ENCODE data around the gene MTG2. TPM values are rescaled to one million over a fixed set of nuclear protein-coding genes. Genes with fewer than 3 reads are reported as not detected.

The MTG2 gene
- total RNA-seq, 2 donors from 2014 or later = 28.0 to 41.8 TPM

DNA sequence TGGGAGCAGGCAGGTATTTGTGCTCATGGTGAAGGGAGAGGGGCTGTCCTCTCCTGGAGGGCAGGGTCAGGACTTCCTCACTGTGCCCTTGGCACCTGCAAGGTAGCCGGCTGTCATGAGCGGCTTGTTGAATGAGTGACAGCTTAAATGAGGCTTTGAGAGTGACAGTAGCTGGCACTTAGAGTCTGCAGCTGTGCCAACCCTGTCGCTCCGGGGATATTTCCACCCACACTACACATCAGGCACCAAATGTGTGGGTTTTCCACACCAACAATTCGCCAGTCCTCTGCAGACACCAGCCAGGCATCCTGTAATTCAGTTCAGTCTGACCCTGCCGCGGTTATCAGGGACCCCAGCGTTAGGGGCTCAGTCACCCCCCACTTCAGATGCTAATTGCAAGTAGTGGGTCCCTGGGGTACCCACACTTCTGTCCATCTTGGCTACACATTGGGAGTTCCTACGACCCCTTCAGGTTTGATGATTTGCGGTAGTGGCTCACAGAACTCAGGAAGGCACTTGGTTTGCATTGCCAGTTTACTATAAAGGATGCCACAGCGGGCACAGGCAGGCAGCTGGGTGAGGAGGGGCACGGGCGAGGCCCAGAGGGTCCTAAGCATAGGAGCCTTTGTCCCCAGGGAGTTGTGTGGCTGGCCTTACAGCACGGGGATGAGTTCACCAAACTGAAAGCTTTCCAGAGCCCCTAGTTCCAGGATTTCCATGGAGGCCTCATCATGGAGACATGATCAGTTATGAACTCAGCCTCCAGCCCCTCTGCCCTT lies 9.1 kb downstream of the MTG2 start:
- Histone ChIP-seq H3K36me3 (peaks cover 10% of the 10 kb centered on the region), H3K4me3 (no peak overlapping the region), H3K27ac (no peak overlapping the region), H3K27me3 (replicated peaks; ENCODE audit: insufficient read depth) (no peaks in the 10 kb centered on the region), H3K4me1 (ENCODE audit: control insufficient read depth in 1 of 2, low read depth in 2 of 2) (peaks cover 0 to 4% of the 10 kb centered on the region in 2 donors), H3K9me3 (no peaks in the 10 kb centered on the region)
- ATAC-seq (ENCODE audit: insufficient number of reproducible peaks, low FRiP score, low read depth) = no peak
- TF ChIP-seq, protein P1, sequence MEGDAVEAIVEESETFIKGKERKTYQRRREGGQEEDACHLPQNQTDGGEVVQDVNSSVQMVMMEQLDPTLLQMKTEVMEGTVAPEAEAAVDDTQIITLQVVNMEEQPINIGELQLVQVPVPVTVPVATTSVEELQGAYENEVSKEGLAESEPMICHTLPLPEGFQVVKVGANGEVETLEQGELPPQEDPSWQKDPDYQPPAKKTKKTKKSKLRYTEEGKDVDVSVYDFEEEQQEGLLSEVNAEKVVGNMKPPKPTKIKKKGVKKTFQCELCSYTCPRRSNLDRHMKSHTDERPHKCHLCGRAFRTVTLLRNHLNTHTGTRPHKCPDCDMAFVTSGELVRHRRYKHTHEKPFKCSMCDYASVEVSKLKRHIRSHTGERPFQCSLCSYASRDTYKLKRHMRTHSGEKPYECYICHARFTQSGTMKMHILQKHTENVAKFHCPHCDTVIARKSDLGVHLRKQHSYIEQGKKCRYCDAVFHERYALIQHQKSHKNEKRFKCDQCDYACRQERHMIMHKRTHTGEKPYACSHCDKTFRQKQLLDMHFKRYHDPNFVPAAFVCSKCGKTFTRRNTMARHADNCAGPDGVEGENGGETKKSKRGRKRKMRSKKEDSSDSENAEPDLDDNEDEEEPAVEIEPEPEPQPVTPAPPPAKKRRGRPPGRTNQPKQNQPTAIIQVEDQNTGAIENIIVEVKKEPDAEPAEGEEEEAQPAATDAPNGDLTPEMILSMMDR (IDR thresholded peaks at IDR 0.05) = no peak
- DNase-seq (ENCODE audit: low spot score) = no peak

DNA sequence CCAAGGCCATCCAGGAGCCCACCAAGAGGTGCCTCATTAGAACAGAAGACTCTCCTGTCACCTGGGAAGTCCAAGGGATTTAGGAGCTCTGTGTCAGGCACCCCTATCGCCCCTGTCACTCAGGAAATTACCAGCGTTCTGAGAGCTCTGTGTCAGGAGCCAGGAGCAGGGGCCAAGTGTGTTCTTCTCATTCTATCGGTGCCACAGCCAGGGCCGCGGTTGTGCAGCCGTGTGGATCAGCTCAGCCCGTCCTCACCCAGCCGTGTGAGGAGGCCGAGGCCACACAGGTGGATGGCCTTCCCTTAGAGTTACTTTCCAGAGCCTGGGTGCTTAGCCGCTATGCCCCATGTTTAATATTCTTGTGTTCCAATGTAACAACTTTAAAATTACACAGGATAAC lies 9.8 kb downstream of the MTG2 start:
- H3K4me1 ChIP-seq (ENCODE audit: control insufficient read depth in 1 of 2, low read depth in 2 of 2) = no peaks in the 10 kb centered on the region
- TF ChIP-seq, protein P1 (IDR thresholded peaks at IDR 0.05) = no peak
- no peak for DNase-seq (ENCODE audit: low spot score)
- H3K9me3 ChIP-seq = no peaks in the 10 kb centered on the region
- H3K27me3 ChIP-seq (replicated peaks; ENCODE audit: insufficient read depth) = no peaks in the 10 kb centered on the region
- peaks cover 11% of the 10 kb centered on the region for H3K36me3 ChIP-seq
- H3K27ac ChIP-seq = no peak overlapping the region
- no peak for ATAC-seq (ENCODE audit: insufficient number of reproducible peaks, low FRiP score, low read depth)
- no peak overlapping the region for H3K4me3 ChIP-seq

DNA sequence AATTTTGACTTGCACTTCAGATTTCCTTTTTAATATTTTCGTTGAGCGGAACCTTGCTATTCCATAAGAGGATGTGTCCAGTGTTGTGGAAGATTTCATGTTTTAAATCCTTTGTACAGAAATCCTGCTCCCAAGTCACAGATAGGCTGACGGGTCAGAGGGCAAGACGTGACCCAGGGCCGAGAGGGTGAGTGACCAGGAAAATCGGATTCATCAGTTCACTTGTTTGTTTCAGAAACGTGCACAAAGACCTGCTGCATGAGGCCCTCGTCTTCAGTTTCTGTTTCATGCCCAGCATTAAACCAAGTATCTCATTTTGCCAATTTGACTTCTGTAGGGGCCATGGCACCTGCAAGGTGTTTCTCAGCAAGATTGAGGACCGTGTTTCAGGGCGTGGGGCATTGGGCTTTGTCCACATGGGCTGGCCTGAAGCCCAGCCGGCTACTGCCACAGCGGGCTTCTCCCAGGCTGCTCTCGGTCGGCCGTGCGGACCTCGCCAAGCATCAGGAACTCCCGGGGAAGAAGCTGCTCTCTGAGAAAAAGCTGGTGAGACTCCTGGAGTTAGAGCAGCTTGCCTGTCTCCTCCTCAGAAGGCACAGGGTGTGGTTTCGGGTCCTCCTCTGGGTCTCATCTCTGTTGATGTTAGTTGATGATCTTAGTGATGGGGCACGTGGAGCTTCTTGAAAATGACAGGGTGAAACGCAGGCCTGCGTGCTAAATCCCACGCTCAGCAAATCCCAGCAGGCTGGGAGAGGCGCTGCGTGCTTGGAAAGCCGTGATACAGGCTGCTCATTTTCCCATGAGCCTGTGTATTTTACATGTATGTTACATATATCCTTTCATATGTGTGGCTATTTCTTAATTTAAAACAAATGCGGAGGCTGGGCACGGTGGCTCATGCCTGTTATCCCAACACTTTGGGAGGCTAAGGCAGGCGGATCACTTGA lies 10.5 kb downstream of the MTG2 start:
- H3K9me3 ChIP-seq = no peaks in the 10 kb centered on the region
- no peak overlapping the region for H3K27ac ChIP-seq
- DNase-seq (ENCODE audit: low spot score) = no peak
- no peaks in the 10 kb centered on the region for H3K4me1 ChIP-seq (ENCODE audit: control insufficient read depth in 1 of 2, low read depth in 2 of 2)
- no peaks in the 10 kb centered on the region for H3K27me3 ChIP-seq (replicated peaks; ENCODE audit: insufficient read depth)
- no peak for ATAC-seq (ENCODE audit: insufficient number of reproducible peaks, low FRiP score, low read depth)
- TF ChIP-seq, protein P1 (IDR thresholded peaks at IDR 0.05) = no peak
- H3K4me3 ChIP-seq = no peak overlapping the region
- H3K36me3 ChIP-seq = peaks cover 17% of the 10 kb centered on the region

DNA sequence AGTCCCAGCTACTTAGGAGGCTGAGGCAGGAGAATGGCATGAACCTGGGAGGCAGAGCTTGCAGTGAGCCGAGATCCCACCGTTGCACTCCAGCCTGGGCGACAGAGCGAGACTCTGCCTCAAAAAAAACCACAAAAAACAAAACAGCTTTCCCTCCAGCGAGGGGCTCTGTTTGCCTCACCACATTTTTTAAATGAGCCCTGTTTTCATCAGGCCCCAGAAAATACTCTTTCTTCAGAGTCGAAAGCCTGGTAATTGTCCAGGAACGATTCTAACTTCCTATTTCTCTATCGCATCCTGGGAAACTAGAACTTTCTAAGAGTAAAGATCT lies 12.2 kb downstream of the MTG2 start:
- H3K27me3 ChIP-seq (replicated peaks; ENCODE audit: insufficient read depth) = no peaks in the 10 kb centered on the region
- no peaks in the 10 kb centered on the region for H3K4me1 ChIP-seq (ENCODE audit: control insufficient read depth in 1 of 2, low read depth in 2 of 2)
- no peak for ATAC-seq (ENCODE audit: insufficient number of reproducible peaks, low FRiP score, low read depth)
- no peak overlapping the region for H3K4me3 ChIP-seq
- peaks cover 26% of the 10 kb centered on the region for H3K36me3 ChIP-seq
- no peak overlapping the region for H3K27ac ChIP-seq
- no peak for DNase-seq (ENCODE audit: low spot score)
- TF ChIP-seq, protein P1 (IDR thresholded peaks at IDR 0.05) = no peak
- H3K9me3 ChIP-seq = no peaks in the 10 kb centered on the region

DNA sequence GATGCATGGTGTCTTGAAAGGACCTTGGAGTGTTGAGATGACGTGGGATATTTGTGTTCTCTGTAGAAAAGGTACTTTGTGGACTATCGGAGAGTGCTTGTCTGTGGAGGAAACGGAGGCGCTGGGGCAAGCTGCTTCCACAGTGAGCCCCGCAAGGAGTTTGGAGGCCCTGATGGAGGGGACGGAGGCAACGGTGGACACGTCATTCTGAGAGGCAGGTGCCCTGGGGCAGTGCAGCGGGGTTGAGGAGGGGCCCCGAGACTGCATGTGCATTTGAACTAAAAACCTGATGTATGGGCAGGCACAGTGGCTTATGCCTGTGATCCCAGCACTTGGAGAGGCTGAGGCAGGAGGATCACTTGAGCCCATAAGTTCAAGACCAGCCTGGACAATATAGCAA lies 12.9 kb downstream of the MTG2 start:
- TF ChIP-seq, protein P1 (IDR thresholded peaks at IDR 0.05) = no peak
- no peaks in the 10 kb centered on the region for H3K27me3 ChIP-seq (replicated peaks; ENCODE audit: insufficient read depth)
- peaks cover 30% of the 10 kb centered on the region for H3K36me3 ChIP-seq
- H3K4me1 ChIP-seq (ENCODE audit: control insufficient read depth in 1 of 2, low read depth in 2 of 2) = no peaks in the 10 kb centered on the region
- H3K4me3 ChIP-seq = no peak overlapping the region
- DNase-seq (ENCODE audit: low spot score) = no peak
- ATAC-seq (ENCODE audit: insufficient number of reproducible peaks, low FRiP score, low read depth) = no peak
- H3K27ac ChIP-seq = no peak overlapping the region
- H3K9me3 ChIP-seq = no peaks in the 10 kb centered on the region

Measured in thoracic aorta (tissue), 2 donors.